ENCODE results near the gene SEPTIN11.

SEPTIN11 gene

DNA sequence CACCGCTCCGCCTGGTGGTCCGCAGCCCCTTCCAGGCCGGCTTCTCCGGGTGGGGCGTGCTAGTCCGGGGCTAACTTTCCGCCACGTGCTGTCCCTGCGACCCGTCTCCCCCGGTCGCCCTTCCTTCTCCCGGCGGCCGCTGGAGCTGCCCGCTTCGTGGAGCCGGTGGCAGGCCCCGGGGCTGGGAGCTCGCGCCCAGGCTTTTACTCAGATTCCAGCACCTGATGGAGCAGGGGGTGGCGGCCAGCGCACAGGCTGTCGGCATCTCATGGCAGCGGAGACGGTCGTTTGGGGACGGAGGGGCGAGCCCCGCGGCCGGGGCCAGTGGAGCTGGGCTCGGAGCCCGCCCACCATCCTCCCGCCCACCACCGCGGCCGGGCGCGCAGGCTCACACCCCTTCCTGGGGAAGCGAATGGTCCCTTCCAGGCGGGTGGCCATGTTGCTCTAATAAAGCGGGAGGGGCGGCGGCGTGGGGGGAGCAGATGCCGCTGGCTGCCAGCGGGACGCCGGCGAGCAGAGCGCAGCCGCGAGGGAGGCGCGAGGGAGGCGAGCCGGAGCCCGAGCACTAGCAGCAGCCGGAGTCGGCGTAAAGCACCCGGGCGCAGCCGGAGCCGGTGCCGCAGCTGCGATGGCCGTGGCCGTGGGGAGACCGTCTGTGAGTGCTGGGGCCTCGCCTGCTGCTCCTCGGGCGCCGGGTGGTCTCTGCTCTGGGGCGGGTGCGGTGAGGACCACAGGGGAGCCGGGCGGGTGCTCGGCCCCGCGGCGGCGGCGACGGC is at the start of gene SEPTIN11:
Gene SEPTIN11, plus strand, starts transcription at position 477 of the 776 bp plus-strand sequence. Its CDS starts 152 bp downstream, at position 629.
- peak; percentile 93 for DNase-seq

DNA sequence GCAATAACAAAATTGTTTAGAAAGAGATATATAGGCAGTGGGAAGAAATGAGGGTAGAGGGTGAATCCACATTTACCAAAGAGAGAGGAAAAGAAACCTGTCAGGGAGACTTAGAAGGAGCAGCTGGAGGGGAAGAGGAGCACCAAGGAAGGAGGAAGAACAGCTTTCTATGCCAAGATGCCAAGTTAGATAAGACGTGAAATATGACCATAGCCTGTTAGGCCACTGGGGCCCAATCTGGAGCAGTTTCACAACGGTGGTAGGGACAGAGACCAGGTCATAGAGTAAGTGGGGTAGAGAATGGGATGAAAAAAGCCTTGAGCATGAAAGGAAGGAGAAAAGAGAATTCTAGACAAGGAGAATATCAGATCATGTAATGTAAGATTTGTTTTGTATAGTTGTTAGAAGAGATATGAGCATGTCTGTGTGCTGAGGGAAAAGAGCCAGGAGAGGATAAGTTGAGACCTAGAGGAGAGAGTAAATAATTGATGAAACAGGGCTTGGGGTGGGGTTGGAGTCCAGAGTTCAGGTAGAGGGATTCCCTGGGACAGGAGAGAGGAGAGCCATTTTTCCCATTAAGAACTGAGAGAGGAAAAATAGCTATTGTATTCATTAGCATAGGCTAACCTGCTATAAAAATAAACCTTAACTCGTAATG is 47.2 kb upstream of the SEPTIN11 start:
- no peak for DNase-seq

DNA sequence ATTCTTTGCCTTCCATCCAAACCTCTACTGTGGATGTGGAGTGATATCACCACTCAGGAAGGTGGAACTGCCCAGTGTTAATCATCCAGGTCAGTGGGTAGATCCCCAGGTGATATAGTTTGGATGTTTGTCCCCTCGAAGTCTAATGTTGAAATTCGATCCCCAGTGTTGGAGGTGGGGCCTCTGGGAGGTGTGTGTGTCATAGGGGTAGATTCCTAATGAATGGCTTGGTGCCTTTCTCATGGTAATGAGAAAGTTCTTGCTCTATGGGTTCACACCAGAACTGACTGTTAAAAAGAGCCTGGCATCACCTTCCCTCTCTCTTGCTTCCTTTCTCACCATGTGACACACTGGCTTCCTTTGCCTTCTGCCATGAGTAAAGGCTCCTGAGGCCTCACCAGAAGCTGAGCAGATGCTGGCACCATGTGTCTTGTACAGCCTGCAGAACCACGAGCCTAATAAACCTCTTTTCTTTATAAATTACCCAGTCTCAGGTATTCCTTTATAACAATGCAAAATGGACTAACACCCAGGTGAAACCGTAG is 44.8 kb upstream of the SEPTIN11 start:
- no peak for DNase-seq

DNA sequence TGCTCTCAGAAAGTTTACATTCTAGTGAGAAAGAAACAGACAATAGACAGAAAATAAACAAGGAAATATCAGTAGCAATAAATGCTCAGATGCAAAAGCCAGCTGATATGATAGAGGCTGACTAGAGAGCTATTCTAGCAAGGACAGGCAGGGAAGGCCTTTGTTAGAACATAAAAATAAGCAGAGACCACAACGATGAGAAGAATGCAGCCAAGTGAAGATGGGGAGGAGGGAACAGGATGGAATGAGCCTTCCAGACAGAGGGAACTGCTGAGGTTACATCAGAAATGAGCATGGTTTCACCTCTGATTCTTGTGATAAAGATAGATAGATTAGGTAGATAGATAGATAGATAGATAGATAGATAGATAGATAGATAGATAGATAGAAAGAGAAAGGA is 44.0 kb upstream of the SEPTIN11 start:
- no peak for DNase-seq

DNA sequence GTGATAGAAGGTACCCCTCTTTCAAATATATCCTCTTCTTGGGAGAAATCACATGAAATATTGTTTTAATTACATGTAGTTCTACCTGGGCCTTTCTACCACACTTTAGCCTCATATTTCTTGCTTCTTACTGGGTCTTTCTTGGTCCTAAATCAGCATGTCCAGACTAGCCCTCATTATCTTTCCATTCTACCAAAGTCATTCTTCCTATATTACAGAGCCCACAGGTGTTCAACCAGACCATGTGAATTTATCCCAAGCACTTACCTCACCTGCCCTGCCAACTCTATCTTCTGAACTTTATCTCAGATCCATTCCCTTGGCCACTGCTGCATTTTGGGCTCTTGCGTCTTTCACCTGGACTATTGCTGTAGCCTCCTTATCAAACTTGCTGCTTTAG is 39.8 kb upstream of the SEPTIN11 start:
- no peak for DNase-seq

DNA sequence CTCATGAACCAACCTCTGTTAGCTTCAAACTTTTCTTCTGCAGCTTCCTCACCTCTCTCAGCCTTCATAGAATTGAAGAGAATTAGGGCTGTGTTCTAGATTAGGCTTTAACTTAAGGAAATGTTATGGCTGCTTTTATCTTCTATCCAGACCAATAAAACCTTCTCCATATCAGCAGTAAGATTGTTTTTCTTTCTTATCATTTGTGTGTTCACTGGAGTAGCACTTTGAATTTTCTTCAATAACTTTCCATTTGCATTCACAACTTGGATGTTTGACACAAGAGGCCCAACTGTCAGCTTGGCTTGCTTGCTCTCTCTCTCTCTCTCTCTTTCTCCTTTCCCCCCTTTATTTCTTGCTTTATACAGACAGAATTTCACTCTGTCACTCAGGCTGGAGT is 28.8 kb upstream of the SEPTIN11 start:
- DNase-seq: no peak

DNA sequence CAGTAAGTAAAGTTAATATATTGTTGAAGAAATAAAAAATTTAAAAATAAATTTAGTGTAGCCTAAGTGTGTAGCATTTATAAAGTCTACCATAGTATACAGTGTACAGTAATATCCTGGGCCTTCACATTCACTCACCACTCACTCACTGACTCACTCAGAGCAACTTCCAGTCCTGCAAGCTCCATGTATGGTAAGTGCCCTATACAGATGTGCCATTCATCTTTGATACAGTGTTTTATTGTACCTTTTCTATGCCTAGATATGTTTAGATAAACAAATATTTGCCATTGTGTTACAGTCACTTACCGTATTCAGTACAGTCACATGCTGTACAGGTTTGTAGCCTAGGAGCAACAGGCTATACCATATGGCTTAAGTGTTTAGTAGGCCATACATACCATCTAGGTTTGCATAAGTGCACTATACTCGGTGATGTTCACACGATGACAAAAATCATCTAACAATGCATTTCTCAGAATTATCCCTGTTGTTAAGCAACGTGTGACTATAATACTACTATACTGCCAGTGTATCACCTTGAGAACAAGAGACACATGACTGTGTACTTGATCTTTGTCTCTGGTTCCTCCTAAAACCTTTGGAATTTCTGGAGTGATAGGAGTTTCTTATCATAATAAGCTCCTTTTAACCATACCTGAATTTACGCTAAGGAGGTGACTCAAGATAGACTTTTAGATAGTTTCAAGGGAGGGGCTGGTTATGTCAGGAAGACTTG is 25.8 kb upstream of the SEPTIN11 start:
- DNase-seq: no peak

DNA sequence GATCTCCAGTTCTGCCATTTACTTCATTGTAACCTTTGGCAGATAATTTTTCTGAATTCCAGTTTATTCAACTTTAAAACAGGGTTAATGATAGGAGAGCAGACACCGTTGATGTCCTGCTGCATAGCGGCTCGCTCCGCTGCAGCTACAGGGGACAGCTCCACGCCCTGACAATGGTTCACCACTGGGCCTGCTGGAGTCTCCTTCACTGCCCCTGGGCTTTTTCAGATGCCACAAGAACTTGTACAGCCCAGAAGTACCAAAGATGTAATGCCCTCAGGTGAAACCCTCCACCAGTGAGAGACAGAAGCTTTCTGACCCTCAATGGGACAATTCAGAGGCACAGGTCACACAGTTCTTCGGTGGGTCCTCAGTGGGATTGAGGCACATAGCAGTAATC is 22.7 kb upstream of the SEPTIN11 start:
- no peak for DNase-seq

DNA sequence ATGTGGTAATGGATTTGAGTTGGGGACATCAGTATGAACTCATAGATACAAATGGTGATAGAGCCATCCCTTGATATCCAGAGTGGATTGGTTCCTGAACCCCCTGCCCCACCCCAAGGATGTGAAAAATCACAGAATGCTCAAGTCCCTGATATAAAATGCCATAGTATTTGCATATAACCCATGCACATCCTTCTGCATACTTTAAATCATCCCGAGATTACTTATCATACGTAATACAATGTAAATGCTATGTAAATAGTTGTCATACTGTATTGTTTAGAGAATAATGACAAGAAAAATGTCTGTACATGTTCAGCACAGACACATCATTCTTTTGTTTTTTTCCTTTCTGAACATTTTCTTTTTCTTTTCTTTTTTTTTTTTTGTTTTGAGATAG is 18.9 kb upstream of the SEPTIN11 start:
- no peak for DNase-seq

DNA sequence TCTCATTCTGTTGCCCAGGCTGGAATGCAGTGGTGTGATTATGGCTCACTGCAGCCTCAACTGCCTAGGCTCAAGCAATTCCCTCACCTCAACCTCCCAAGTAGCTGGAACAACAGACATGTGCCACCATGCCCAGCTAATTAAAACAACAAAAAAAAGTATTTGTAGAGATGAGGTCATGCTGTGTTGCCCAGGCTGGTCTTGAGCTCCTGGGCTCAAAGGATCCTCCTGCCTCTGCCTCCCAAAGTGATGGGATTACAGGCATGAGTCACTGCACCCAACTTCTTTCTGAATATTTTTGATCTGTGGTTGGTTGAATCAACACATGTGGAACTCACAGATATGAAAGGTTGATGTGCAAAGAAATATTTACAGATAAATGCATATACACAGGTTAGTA is 18.5 kb upstream of the SEPTIN11 start:
- DNase-seq: no peak

DNA sequence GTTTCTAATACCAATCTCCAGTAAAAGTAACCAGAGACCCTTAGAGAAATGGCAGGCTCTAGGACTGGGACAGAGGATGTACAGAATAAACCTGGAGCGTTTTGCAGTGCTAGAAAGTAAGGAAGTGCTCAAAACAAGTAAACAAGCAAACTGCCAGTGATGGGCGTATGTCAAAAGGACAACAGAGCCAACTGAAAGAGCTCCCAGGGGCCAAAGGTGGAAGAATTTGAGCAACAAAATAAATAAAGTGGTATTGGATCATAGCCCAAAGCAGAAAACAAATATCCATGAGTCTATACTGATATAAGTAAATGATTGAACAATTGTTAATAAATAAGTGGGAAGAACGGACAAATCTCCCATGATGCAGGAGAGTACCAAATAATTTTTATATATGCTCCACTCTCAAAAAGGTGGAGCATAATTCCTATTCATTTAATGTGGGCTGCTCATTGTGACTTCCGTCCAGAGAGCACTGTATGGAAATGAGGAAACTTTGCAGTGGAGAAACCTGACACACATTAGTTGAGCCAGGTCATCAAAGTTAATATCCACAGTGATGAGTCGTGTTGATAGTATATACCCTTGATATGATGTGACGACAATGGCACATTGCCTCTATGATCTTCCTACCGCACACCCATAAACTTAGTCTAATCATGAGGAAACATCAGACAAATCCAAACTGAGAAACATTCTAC is 17.8 kb upstream of the SEPTIN11 start:
- no peak for DNase-seq

DNA sequence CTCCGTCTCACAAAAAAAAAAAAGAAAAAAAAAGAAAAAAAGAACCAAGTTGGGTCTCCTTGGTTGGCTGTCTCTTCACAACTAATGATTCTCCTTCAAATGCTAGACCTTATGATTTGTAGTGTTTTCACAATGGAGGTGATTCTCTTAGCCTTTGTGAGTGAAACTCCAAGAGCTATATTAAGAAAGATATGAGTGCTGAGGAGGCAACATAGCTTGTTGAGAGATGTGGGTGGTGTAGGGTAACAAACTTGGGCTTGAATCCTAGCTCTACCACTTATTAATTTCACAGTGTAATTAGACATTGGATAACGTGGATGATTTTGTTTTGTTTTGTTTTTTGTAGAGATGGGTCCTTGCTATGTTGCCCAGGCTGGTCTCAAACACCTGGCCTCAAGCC is 10.4 kb upstream of the SEPTIN11 start:
- no peak for DNase-seq

DNA sequence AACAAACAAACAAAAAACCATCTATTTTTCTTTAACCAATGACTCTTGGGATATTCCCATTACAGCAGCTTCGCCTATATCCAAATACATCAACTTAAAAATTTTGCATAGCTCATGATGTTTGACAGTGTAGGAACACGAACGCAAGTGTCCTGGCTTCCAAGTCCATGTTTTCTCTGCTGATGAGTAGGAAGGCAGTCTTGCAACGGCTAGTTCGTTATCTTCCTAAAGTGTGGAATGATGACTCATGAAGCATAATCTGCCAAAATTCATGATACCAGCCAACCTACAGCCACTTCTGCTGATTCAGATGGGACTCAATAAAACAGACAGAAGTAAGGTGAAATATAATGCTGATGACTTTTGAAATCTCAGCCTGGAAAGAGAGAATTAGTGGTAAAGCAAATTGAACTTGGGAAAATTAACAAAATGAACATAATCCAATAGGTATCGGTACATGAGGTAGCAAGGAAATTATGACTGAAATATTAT is 6.4 kb upstream of the SEPTIN11 start:
- DNase-seq: no peak

DNA sequence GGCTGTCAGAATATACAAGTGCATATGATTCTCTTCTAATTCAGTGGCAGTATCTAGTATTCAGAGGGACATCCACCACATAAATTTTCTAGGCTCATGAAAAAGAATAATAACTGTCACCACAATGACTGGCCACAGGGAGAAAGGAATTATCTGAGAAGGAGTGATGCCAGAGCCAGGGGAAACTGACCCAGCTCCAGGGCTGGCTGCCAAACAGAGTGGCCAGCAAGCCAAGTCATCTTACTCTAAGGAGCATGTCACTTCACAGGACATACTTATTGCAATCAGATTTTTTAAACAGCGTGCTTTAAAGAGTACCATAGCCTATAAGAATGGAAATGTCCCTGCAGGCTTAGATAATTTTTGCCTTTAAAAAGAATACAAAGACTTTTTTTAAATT is 5.8 kb upstream of the SEPTIN11 start:
- DNase-seq: no peak

DNA sequence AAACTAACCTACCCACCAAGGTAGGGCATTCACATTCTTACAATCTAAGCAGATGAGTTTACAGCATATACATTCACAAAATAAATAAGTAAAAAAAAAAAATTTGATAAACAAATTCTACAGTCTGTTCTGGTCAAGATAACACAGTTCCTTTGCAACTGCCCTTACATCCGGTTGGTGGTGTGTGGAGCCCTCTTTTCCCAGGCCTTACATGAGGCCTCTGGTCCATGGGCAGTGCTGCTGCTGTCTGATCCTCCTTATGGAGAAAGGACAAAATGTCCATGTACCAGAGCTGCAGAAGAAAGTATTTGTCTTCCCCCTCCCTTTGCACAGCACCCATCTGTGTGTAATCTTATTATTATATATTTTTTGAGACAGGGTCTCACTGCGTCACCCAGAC is 2.2 kb upstream of the SEPTIN11 start:
- no peak for DNase-seq

DNA sequence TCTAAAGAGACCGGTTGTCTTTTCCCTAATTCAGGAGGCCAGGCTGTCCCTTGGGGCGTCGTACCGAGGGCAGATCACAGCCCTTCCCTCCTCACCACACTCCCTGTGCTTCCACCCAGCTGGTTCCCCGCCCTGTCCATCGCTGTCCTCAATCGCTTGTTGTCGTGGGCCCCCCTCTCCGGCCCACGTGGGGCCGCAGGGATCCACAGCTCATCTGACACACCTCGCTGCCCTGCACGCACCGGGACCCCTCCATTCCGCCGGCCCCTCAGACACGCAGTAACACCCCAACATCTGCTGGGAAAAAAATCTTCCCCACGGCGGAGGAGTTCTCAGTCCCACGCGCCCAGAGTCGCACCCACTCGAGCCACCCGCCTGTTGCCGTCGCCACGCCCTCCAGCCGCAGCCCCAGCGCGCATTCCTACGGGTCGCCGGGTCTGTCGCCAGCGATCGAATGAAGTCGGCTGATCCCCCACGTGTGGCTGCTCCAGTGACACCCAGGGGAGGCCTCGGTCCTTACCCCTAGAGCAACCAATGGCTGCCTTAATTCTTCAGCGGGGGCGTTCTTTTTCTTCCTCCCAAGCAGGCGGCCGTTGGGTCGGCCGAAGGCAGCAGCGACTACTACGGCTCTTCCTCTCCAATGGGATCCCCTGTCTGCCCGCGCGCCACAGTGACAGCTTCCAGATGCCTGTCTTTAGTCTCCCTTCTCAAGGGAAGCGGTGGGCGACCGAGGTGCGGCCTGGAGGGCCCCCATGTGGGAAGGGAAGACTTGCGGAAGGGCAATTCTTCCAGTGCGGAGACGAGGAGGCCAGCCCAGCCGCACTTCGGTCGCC is 893 bp upstream of the SEPTIN11 start:
- DNase-seq: peak; percentile 75

DNA sequence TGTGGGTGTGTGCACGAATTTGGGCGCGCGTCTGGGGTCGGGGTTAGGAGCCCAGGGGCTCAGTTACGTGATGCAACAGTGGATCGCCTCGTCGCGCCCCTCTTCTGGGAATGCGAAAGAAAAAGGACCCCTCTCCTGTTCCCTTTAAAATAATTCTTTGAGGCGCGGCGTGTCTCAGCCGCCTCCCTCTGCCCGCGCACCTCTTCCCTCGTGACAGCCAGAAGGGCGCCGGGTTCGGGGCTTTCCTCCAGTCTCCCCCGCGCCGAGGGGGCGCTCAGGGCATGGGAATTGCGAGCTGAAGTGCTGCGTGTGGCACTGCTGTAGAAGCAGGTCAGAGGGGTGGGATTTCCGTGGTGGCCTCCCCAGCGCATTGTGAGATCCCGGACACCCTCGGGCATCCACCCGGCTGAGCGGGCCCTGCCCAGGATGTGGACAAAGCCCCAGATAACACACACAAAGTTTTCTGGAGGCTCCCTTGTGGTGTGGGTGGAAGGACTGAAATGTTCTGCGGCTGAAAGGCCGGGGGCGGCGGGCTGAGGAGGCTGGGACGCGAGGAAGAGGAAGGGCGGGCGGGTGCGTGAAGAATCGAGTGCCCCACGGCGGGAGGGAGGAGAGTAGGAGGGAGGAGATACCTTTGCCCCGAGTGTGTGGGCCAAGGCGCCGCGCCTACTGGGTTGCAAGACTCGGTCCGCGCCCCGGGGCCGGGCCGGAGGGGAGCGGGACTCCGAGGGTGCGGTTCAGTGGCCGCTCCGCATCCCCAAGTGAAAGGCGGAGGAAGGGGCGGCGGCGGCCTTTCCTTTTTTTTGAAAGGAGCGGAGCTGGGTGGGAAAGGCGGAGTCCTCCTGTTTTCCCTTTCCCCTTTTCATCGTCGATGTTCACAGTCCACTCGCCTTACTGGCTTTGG is 752 bp downstream of the SEPTIN11 start:
- DNase-seq: peak; percentile 46

DNA sequence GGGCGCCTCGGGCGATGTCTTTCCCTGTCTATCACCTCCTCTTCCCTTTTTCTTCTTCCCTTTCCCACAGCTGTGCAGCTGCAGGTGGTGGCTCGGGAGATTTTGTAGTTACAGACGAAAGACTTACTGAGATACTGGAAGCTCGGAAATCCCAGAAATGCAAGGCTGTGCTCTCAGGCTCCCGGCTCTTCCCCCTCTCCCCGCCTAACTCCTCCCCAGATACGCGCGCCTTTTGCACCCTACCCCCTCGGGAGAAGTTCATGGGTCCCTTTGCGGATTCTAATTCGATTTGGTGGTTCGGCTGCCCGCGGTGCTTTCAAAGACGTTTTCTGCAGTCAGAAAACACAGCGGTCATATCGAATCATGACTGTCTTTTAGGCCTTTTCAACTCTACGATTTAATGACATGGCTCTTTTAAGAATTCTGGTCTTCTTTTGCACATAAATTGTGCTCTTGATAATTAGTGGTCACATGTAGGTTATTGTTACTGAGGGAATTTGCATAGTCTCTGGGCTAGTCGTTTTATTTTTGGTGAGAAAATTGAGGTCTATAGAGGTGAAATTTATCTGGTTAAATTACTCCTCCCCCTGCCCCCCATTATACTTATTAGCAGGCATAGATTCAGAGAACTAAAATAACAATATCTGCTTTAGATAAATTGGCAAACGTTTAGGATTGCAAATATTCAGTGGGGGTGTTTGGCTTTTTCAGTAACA is 1.6 kb downstream of the SEPTIN11 start:
- peak; percentile 44 for DNase-seq

DNA sequence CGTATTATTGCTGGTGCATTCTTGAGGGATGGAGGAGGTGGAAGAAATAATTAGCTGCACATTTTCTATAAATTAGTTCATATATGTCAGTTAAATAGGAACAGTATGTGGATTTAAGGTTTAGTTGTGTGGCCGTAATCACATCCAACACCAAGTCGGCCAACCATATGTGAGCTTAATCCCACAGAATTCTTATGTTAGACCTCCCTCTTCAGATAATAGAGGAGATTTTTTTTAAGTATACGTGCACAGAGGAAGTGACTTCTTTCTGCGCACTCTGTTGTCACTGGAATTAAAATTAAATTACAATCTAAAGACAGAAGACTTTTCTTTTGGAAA is 2.1 kb downstream of the SEPTIN11 start:
- DNase-seq: no peak

DNA sequence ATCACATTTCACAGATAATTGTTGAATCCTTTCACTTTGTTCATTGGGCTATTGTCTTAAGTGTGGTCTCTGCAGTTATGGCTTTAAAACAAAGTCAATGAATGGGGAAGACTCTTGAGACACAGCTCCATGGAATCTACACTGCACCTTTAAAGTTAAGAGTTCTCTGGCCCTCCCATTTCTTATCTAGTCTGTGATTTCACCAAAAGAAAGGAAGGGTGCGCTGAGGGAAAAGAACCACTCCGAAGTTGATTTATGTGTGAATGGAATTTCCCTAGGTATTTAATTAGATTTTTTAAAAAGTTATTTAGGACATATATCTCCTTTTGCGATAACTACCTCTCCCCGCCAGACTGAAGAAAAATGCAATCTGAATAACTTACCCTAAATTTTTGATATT is 2.5 kb downstream of the SEPTIN11 start:
- no peak for DNase-seq

Data from NCI-H1092 treated with DMSO at 0.1 percent for 48 hours (cell line).